MM.1S (cell line): Measurements from ENCODE around the gene BMP7.

Experiments
- CTCF ChIP-seq: fragments of 300-600 bp; sonication (generic); IDR thresholded peaks from 2 replicates; pipeline ENCODE4 v1.5.1; 2016; ENCODE audit warnings: antibody characterized with exemption, low read length, mixed read lengths
- EZH2 ChIP-seq: fragments of 300-600 bp; sonication (generic); optimal IDR thresholded peaks from 2 replicates; pipeline ENCODE3; 2017; ENCODE audit warnings: low read depth, mild to moderate bottlenecking, antibody characterized with exemption, low read length, mixed read lengths
- EZH2phosphoT487 ChIP-seq: fragments of 300-600 bp; sonication (generic); IDR thresholded peaks from 2 replicates; pipeline ENCODE4 v1.6.1; 2018; ENCODE audit warnings: antibody characterized with exemption, low read length

- TF ChIP-seq EZH2phosphoT487 (no peak), CTCF (no peak), EZH2 (no peak)
These were observed 107.1 kb downstream of the BMP7 start for GRCh38 chr20:57159193-57159851.
